Endothelial cell of umbilical vein (primary cell): ENCODE measurements around the gene ARHGAP9.

Experiments used
- CTCF ChIP-seq, 2 donors: IDR thresholded peaks; 1 replicate in 1 of 2; 2 replicates in 1 of 2; pipeline ENCODE4 v1.5.1; 2011; ENCODE audit warnings: low read length in 2 of 2, mild to moderate bottlenecking in 2 of 2, moderate library complexity in 2 of 2, control low read depth in 1 of 2, inconsistent platforms in 1 of 2, low read depth in 1 of 2; ENCODE audit not compliant: insufficient read depth in 1 of 2; ENCODE audit errors: extremely low read depth in 1 of 2
- EZH2 ChIP-seq: IDR thresholded peaks from 2 replicates; pipeline ENCODE4 v1.6.1; 2012; ENCODE audit warnings: borderline replicate concordance, low read depth, mild to moderate bottlenecking, moderate library complexity, low read length, inconsistent platforms; ENCODE audit not compliant: severe bottlenecking
- JUN ChIP-seq: IDR thresholded peaks from 2 replicates; pipeline ENCODE4 v1.6.1; 2011; ENCODE audit warnings: borderline replicate concordance, low read depth; ENCODE audit not compliant: insufficient read length, insufficient read depth
- MAX ChIP-seq: IDR thresholded peaks from 2 replicates; pipeline ENCODE4 v1.6.1; 2011; ENCODE audit not compliant: insufficient read depth, insufficient read length
- POLR2A ChIP-seq: IDR thresholded peaks from 2 replicates; pipeline ENCODE4 v1.6.1; 2012; ENCODE audit warnings: low read depth, mild to moderate bottlenecking, control low read depth, low read length
- POLR2AphosphoS5 ChIP-seq: IDR thresholded peaks from 2 replicates; pipeline ENCODE4 v1.6.1; 2012; ENCODE audit warnings: low read depth, mild to moderate bottlenecking, control low read depth, low read length, moderate library complexity; ENCODE audit not compliant: insufficient read depth

GRCh38 chr12:57528831-57529555, 49.3 kb upstream of the ARHGAP9 start:
- no peak for TF ChIP-seq POLR2A
- no peak for TF ChIP-seq CTCF (IDR thresholded peaks at IDR 0.05; ENCODE audit: extremely low read depth in 1 of 2, insufficient read depth in 1 of 2, low read depth in 1 of 2, low read length in 2 of 2)
- no peak for TF ChIP-seq EZH2
- no peak for TF ChIP-seq POLR2AphosphoS5
- no peak for TF ChIP-seq MAX
- TF ChIP-seq JUN: no peak
